Uterus (tissue), 2 donors: ENCODE results near the gene AUH.

ENCODE experiments used
- CTCF ChIP-seq, 4 experiments: fragments of 200-600 bp in 2 of 4; fragments of 450-650 bp in 2 of 4; sonication (generic) in 2 of 4; IDR thresholded peaks; one replicate each; pipeline ENCODE4 v1.5.1; 2016 to 2019; ENCODE audit warnings: antibody characterized with exemption in 4 of 4, mild to moderate bottlenecking in 2 of 4, moderate library complexity in 1 of 4
- POLR2A ChIP-seq, 2 donors: fragments of 450-650 bp; IDR thresholded peaks; one replicate each; pipeline ENCODE4 v1.6.1; 2016; ENCODE audit warnings: antibody characterized with exemption in 2 of 2, mild to moderate bottlenecking in 1 of 2, moderate library complexity in 1 of 2

GRCh38 chr9:91307279-91307678 lies 54.4 kb downstream of the AUH start:
- TF ChIP-seq CTCF (IDR thresholded peaks at IDR 0.05): no peak
- no peak for TF ChIP-seq POLR2A (IDR thresholded peaks at IDR 0.05)
